Activated CD8-positive, alpha-beta T cell treated with anti-CD3 and anti-CD28 coated beads for 36 hours (primary cell): ENCODE data around the gene CIAO3. TPM values are rescaled to one million over a fixed set of nuclear protein-coding genes. Genes with fewer than 3 reads are reported as not detected.

Experiments
- ATAC-seq: fragments of 200-7000 bp; cut with Tn5 transposase; one replicate; pipeline ENCODE4 v1.10.0; 2021; ENCODE audit warnings: mild to moderate bottlenecking, moderate library complexity
- CTCF ChIA-PET: fragments of 350-600 bp; sonication (Branson Sonifier 250); formaldehyde crosslinking; loops from one replicate; lab custom pipeline; 2021; ENCODE audit warnings: antibody characterized with exemption; lab: Charles Lee
- POLR2A ChIA-PET: fragments of 350-600 bp; sonication (Branson Sonifier 250); formaldehyde crosslinking; loops from one replicate; lab custom pipeline; 2021; ENCODE audit warnings: antibody characterized with exemption; lab: Charles Lee
- DNase-seq: peaks from one replicate; pipeline ENCODE4 v3.0.0-alpha.2; 2020
- H3K27ac Mint-ChIP-seq: one replicate; pipeline ENCODE4 v1.8.0; 2021; ENCODE audit warnings: mild to moderate bottlenecking, mixed read lengths
- H3K27me3 Mint-ChIP-seq: one replicate; pipeline ENCODE4 v1.8.0; 2021; ENCODE audit warnings: mixed read lengths
- H3K36me3 Mint-ChIP-seq: one replicate; pipeline ENCODE4 v1.8.0; 2021; ENCODE audit warnings: low read depth, mixed read lengths
- H3K4me1 Mint-ChIP-seq: one replicate; pipeline ENCODE4 v1.8.0; 2021; ENCODE audit warnings: low read depth, mixed read lengths
- H3K4me3 Mint-ChIP-seq: one replicate; pipeline ENCODE4 v1.8.0; 2021; ENCODE audit warnings: mild to moderate bottlenecking, moderate library complexity, mixed read lengths
- H3K9me3 Mint-ChIP-seq: one replicate; pipeline ENCODE4 v1.8.0; 2021; ENCODE audit warnings: mixed read lengths
- CTCF ChIP-seq: fragments of 200-600 bp; IDR thresholded peaks from one replicate; pipeline ENCODE4 v1.8.0; 2022; ENCODE audit warnings: antibody characterized with exemption, mild to moderate bottlenecking
- intact Hi-C: fragments of 100-400 bp; cut with micrococcal nuclease; formaldehyde crosslinking; loops from one replicate; pipeline ENCODE4 v1.10.0; 2022
- total RNA-seq, 2 experiments: library from RNA; stranded (reverse); gene quantifications; one replicate each; pipeline ENCODE4 v1.2.3, GENCODE V29; 2021

Gene CIAO3
- total RNA-seq, 2 experiments from 2014 or later = 21.3 to 25.0 TPM

- POLR2A ChIA-PET = no interaction called here
Measured at GRCh38 chr16:708959-709358, 31.8 kb downstream of the CIAO3 start.

GRCh38 chr16:708019-708418 lies 32.8 kb downstream of the CIAO3 start:
- Mint-ChIP-seq H3K9me3 (no peaks in the 10 kb centered on the region), H3K4me1 (peaks cover 2% of the 10 kb centered on the region), H3K27ac (no peak overlapping the region), H3K36me3 (no peaks in the 10 kb centered on the region), H3K4me3 (no peak overlapping the region), H3K27me3 (peaks cover 49% of the 10 kb centered on the region)
- CTCF ChIA-PET = interaction anchor here (1.0 to 11.9 kb wide), 5 partner anchors 8 to 395 kb away, joined by 3 to 207 read pairs (median 4); partner anchors contain the start of genes ANTKMT, CCDC78 and HAGHL
- ATAC-seq (no peak), DNase-seq (no peak)
- intact Hi-C loops = no loop called here
- POLR2A ChIA-PET = interaction anchor here (0.7 kb wide), 1 partner anchor 18 kb away, joined by 3 read pairs; the partner anchor contains the start of gene WDR24
- no peak for TF ChIP-seq CTCF

More at GRCh38 chr16:708959-709358, 31.8 kb downstream of the CIAO3 start:
- CTCF ChIA-PET = interaction anchor here (8.1 to 11.9 kb wide), 2 partner anchors 21 to 77 kb away, joined by 149 to 207 read pairs; partner anchors contain the start of genes ANTKMT, CCDC78, CHTF18 and HAGHL
- H3K4me1 Mint-ChIP-seq = peaks cover 2% of the 10 kb centered on the region
- no peak for TF ChIP-seq CTCF
- H3K4me3 Mint-ChIP-seq = no peak overlapping the region
- H3K27ac Mint-ChIP-seq = no peak overlapping the region
- DNase-seq = no peak
- H3K36me3 Mint-ChIP-seq = no peaks in the 10 kb centered on the region
- intact Hi-C loops = no loop called here
- no peaks in the 10 kb centered on the region for H3K9me3 Mint-ChIP-seq
- H3K27me3 Mint-ChIP-seq = peaks cover 45% of the 10 kb centered on the region
- ATAC-seq = no peak

DNA sequence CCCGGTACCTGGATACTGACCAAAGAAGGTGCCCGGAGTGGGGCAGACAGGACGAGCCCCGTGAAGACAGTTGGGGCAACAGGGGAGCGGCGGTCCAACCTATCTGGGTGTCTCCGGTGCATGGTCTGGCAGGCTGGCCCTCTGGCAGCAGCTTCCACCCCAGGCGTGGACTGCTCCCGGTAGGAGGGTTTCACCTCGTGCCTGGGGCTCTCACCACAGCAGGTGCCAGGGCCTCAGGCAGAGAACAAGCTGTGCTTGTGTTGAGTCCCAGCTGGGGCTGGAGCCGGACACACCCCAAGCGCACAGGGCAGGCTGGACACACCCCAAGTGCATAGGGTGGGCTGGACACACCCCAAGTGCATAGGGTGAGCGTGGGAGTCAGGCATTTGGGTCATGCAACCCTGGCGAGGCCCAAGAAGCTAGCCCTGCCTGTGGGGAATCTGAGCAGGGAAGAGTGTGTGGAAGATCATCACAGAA lies 33.7 kb downstream of the CIAO3 start:
- DNase-seq (no peak), ATAC-seq (no peak)
- TF ChIP-seq CTCF = no peak
- no peaks in the 10 kb centered on the region for H3K9me3 Mint-ChIP-seq
- no peaks in the 10 kb centered on the region for H3K36me3 Mint-ChIP-seq
- H3K4me3 Mint-ChIP-seq = no peak overlapping the region
- peaks cover 54% of the 10 kb centered on the region for H3K27me3 Mint-ChIP-seq
- no peak overlapping the region for H3K27ac Mint-ChIP-seq
- no peaks in the 10 kb centered on the region for H3K4me1 Mint-ChIP-seq
- ChIA-PET POLR2A (interaction anchor here (0.8 to 1.2 kb wide), 4 partner anchors 13 to 334 kb away, joined by 3 to 4 read pairs (median 3); no protein-coding TSS in a partner anchor), CTCF (interaction anchor here (1.0 to 11.9 kb wide), 5 partner anchors 9 to 396 kb away, joined by 3 to 207 read pairs (median 4); partner anchors contain the start of genes ANTKMT, CCDC78 and HAGHL)
- intact Hi-C loops = no loop called here

GRCh38 chr16:706189-707061 lies 34.4 kb downstream of the CIAO3 start:
- TF ChIP-seq CTCF = no peak
- intact Hi-C loops = no loop called here
- Mint-ChIP-seq H3K4me1 (no peaks in the 10 kb centered on the region), H3K9me3 (no peaks in the 10 kb centered on the region), H3K4me3 (no peak overlapping the region), H3K27me3 (peaks cover 57% of the 10 kb centered on the region), H3K27ac (no peak overlapping the region), H3K36me3 (no peaks in the 10 kb centered on the region)
- no peak for ATAC-seq
- POLR2A ChIA-PET = interaction anchor here (0.8 to 1.2 kb wide), 4 partner anchors 14 to 335 kb away, joined by 3 to 4 read pairs (median 3); no protein-coding TSS in a partner anchor
- CTCF ChIA-PET = interaction anchor here (1.3 to 11.9 kb wide), 3 partner anchors 23 to 397 kb away, joined by 3 to 207 read pairs (median 4); partner anchors contain the start of genes ANTKMT, CCDC78 and HAGHL
- DNase-seq = no peak
